DMS53 treated with DMSO at 0.1 percent for 48 hours (cell line): Measurements from ENCODE around the gene APOBEC3F.

Experiments
- DNase-seq: peaks from one replicate; lab custom pipeline; 2025; ENCODE audit not compliant: unreplicated experiment; lab: John Stamatoyannopoulos, UW

The APOBEC3F gene

GRCh38 chr22:39090426-39091064, 49.9 kb downstream of the APOBEC3F start:
- DNase-seq = no peak

- DNase-seq = no peak
Measured at GRCh38 chr22:39091126-39092081, 50.7 kb downstream of the APOBEC3F start.

GRCh38 chr22:39092111-39092862, 51.6 kb downstream of the APOBEC3F start:
- DNase-seq = no peak

GRCh38 chr22:39094717-39095389, 54.2 kb downstream of the APOBEC3F start:
- no peak for DNase-seq

GRCh38 chr22:39095971-39096370, 55.3 kb downstream of the APOBEC3F start:
- no peak for DNase-seq

GRCh38 chr22:39097098-39098020, 56.7 kb downstream of the APOBEC3F start, which contains the start of gene APOBEC3H:
APOBEC3H (plus strand) TSS chr22:39097244; CDS start chr22:39100279, 3,035 bp downstream.
- DNase-seq = no peak

GRCh38 chr22:39098026-39098425, 57.4 kb downstream of the APOBEC3F start:
- DNase-seq = no peak

- DNase-seq = no peak
Measured at GRCh38 chr22:39098576-39098975, 57.9 kb downstream of the APOBEC3F start.

GRCh38 chr22:39101226-39101625, 60.6 kb downstream of the APOBEC3F start:
- DNase-seq = no peak

- DNase-seq = no peak
Measured at GRCh38 chr22:39103431-39103830, 62.8 kb downstream of the APOBEC3F start.
